Vagina (tissue), 2 donors: ENCODE results near the gene KIF14.
A peak's percentile ranks its signal among the peaks of the same experiment; 100 is the strongest.

Experiments used
- CTCF ChIP-seq, 3 experiments: fragments of 450-650 bp in 2 of 3; fragments of 200-600 bp in 1 of 3; sonication (generic) in 1 of 3; IDR thresholded peaks; one replicate each; pipeline ENCODE4 v1.5.1; 2017 to 2019; ENCODE audit warnings: antibody characterized with exemption in 3 of 3, mild to moderate bottlenecking in 2 of 3, moderate library complexity in 2 of 3
- POLR2A ChIP-seq, 2 donors: fragments of 450-650 bp; IDR thresholded peaks; one replicate each; pipeline ENCODE4 v1.6.1; 2017; ENCODE audit warnings: antibody characterized with exemption in 2 of 2, mild to moderate bottlenecking in 2 of 2, moderate library complexity in 2 of 2

- TF ChIP-seq CTCF (IDR thresholded peaks at IDR 0.05) (peak in 1 of 3 experiments; percentile 29), POLR2A (IDR thresholded peaks at IDR 0.05) (peak in 1 of 2 donors; percentile 80)
Measured at GRCh38 chr1:200669314-200670241, 49.0 kb upstream of the KIF14 start, which contains the start of gene DDX59.
